SK-N-SH treated with all-trans-retinoic acid at 6 μM for 48 hours (cell line): ENCODE data around the gene FFAR2.
"Not testable (repeated sequence)": the region's sequence is repeated elsewhere in the genome, so short reads cannot be mapped to it uniquely, and the experiment has no call there.

Experiments used
- ARNTL ChIP-seq: fragments of 450-650 bp; formaldehyde crosslinking; IDR thresholded peaks from 2 replicates; pipeline ENCODE4 v1.5.0; 2020; ENCODE audit warnings: low read depth, mild to moderate bottlenecking, moderate library complexity, borderline replicate concordance
- CSDC2 ChIP-seq: fragments of 250-450 bp; sonication (Bioruptor Pico); IDR thresholded peaks from 2 replicates; pipeline ENCODE4 v1.5.0; 2020; ENCODE audit warnings: mild to moderate bottlenecking, moderate library complexity
- GLIS3 ChIP-seq: fragments of 250-450 bp; sonication (Bioruptor Pico); IDR thresholded peaks from 2 replicates; pipeline ENCODE4 v1.5.0; 2020; ENCODE audit warnings: mild to moderate bottlenecking, moderate library complexity
- OSR1 ChIP-seq: fragments of 250-450 bp; sonication (Bioruptor Pico); IDR thresholded peaks from 2 replicates; pipeline ENCODE4 v1.8.0; 2022; ENCODE audit warnings: moderate library complexity, mild to moderate bottlenecking, inconsistent platforms
- PATZ1 ChIP-seq: fragments of 250-450 bp; sonication (Bioruptor Pico); IDR thresholded peaks from 2 replicates; pipeline ENCODE4 v1.8.0; 2020; ENCODE audit warnings: mild to moderate bottlenecking, moderate library complexity, borderline replicate concordance
- SNAI2 ChIP-seq: fragments of 250-450 bp; sonication (Bioruptor Pico); IDR thresholded peaks from 2 replicates; pipeline ENCODE4 v1.5.0; 2020; ENCODE audit warnings: mild to moderate bottlenecking, moderate library complexity
- TCF4 ChIP-seq: fragments of 250-450 bp; sonication (Bioruptor Pico); IDR thresholded peaks from 2 replicates; pipeline ENCODE4 v1.8.0; 2021; ENCODE audit warnings: mild to moderate bottlenecking, moderate library complexity, borderline replicate concordance
- TOX ChIP-seq: fragments of 250-450 bp; sonication (Bioruptor Pico); IDR thresholded peaks from 2 replicates; pipeline ENCODE4 v1.8.0; 2021; ENCODE audit warnings: mild to moderate bottlenecking, moderate library complexity, borderline replicate concordance
- ZFP3 ChIP-seq: fragments of 250-450 bp; sonication (Bioruptor Pico); IDR thresholded peaks from 2 replicates; pipeline ENCODE4 v1.5.0; 2020; ENCODE audit warnings: mild to moderate bottlenecking, moderate library complexity
- ZFP30 ChIP-seq: fragments of 450-650 bp; formaldehyde crosslinking; IDR thresholded peaks from 2 replicates; pipeline ENCODE4 v1.5.0; 2022; ENCODE audit warnings: mild to moderate bottlenecking, moderate library complexity
- ZNF70 ChIP-seq: fragments of 450-650 bp; formaldehyde crosslinking; IDR thresholded peaks from 2 replicates; pipeline ENCODE4 v1.5.0; 2020; ENCODE audit warnings: mild to moderate bottlenecking, moderate library complexity
- ZNF8 ChIP-seq: fragments of 450-650 bp; formaldehyde crosslinking; IDR thresholded peaks from 2 replicates; pipeline ENCODE4 v1.5.0; 2020; ENCODE audit warnings: mild to moderate bottlenecking, moderate library complexity

- not testable (repeated sequence) for TF ChIP-seq ZNF8 (CRISPR knock-in tag); CSDC2; SNAI2 (CRISPR knock-in tag); ZFP3 (CRISPR knock-in tag); TCF4 (CRISPR knock-in tag); GLIS3 (CRISPR knock-in tag); PATZ1; ZNF70; OSR1 (CRISPR knock-in tag); ZFP30 (CRISPR knock-in tag); TOX; ARNTL (CRISPR knock-in tag)
These were observed 46.6 kb upstream of the FFAR2 start for GRCh38 chr19:35401416-35401815.
